ENCODE results near the gene CSKMT.

DNA sequence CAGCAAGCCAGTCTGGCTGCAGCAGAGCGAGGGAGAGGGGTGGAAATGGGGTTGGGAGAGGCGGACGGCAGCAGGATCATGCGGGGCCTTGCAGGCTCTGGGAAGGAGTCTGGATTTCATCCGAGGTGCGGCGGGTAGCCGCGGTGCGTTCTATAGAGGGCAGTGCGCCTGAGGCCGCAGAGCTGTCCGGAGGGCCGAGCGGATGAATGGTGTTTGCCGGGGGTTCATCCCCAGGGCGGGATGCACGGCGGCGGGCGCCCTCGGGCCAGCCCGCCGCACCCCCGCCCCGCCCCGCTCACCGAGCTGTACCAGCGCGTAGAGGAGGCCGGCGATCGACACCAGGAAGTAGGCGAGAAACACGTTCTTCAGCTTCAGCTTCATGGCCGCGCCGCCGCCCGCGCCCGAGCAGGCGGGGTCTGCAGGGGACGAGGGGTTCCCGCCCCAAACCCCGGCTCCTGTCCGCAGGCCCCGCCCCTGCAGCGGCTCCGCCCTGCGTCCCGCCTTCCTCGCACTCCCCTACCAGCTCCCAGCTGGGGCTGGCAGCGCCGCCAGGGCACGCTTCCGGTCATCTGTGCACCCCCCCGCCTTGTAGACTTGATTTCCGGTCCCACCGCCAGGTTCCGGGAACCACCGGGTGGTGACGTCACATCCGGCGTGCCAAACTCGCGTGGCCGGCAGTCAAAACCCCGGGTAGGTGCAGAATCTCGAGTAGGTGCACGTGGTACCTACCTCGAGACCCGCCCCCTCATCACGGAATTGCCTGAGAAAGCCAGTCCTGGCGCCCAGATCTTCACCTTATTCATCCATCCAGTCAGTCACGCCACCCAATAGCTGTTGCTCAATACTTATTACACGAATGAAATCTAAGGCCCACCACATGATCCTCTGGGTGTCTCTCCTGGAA, 43.3 kb upstream of the CSKMT start, which contains the start of gene B3GAT3:
- TF ChIP-seq POLR2AphosphoS5 (IDR thresholded peaks at IDR 0.05; ENCODE audit: low read depth, low read length), result peak; percentile 87
- peak; percentile 87 for TF ChIP-seq POLR2A (IDR thresholded peaks at IDR 0.05; ENCODE audit: low read depth, low read length)
- no peak for TF ChIP-seq TAF1 (IDR thresholded peaks at IDR 0.05; ENCODE audit: borderline replicate concordance, low read depth, low read length)

All from GM12892 (cell line).